GM21360 (cell line): Measurements from ENCODE around the gene HRH3.

Experiments
- ATAC-seq: cut with Tn5 transposase; IDR thresholded peaks from one replicate; pipeline ENCODE4 v1.9.1; 2021; ENCODE audit warnings: mild to moderate bottlenecking, moderate library complexity; ENCODE audit not compliant: unreplicated experiment

Gene HRH3

GRCh38 chr20:62244644-62245108 lies 24.6 kb upstream of the HRH3 start:
- ATAC-seq = no peak

DNA sequence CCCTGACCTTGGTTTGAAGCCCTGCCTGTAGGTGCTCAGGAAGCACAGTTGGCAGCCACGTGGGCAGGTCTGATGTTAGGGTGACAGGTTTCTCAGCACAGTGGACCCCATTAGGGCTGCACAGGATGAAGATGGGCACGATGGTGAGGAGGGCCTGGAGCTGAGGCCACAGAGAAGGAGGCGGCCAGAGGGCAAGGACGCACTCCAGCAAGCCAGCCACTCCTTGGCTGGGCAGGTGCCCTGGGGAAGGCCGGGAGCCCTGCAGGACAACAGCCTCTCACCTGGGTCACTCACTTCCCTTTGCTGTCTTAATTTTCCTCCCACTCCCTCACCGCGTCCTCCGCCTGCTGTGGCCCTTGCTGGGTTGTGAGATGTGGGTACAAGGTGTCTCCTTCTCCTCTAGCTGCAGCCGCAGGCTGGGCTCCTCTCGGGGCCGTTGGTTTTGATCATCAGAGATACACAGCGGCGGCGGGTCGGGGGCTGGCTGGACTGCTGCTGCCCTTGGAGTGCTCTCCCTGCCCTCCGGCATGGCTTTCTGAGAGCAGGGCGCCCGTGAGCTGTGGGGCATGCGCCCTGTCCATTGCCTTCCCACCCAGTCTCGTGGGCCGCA lies 23.9 kb upstream of the HRH3 start:
- no peak for ATAC-seq

DNA sequence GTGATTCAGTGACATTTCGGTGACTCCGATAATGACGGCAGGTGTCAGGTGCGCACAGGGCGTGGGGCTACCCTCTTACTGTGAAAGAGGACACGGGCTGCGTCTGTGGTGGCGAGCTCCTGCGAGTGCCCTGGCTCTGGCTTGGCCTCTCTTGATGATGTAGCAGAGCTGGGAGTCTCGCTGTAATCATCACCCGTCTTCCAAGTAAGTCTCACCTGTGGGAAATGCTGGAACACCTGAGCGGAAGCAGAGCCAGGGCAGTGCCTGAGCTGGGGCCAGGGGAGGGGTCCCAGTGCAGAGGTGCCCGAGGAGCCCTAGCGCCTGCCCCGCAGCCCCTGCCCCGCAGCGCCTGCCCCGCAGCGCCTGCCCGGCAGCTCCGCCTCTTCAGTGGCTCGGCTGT lies 23.0 kb upstream of the HRH3 start:
- ATAC-seq = no peak

- no peak for ATAC-seq
Observed at GRCh38 chr20:62242176-62242575, 22.1 kb upstream of the HRH3 start.

GRCh38 chr20:62241506-62241905 lies 21.4 kb upstream of the HRH3 start:
- no peak for ATAC-seq

DNA sequence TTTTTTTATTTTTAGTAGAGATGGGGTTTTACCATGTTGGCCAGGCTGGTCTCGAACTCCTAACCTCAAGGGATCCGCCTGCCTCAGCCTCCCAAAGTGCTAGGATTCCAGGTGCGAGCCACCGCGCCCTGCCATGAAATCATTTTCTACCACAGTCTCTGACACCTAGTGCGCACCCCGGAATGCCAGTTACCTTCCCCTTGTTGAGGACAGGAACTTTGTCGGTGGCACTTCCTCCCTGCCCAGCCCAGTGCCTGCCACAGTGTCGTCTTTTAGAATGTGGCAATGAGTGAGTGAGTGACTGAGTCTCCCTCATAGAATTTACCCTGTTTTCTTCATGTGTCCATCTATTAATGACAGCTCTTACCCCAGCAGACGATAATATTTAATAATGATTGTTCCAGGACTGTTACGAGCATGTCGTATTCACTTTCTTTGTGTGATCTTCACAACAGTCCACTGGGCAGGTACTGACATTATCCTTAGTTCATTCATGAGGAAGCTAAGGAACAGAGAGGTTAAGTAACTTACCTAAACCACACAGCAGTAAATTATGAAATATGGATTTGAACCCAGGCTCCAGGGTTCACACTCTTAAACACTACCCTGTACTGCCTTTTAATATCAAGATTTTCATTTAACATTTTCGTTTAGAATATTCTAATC lies 20.1 kb upstream of the HRH3 start:
- no peak for ATAC-seq

- no peak for ATAC-seq
Observed at GRCh38 chr20:62239278-62239879, 19.3 kb upstream of the HRH3 start.

DNA sequence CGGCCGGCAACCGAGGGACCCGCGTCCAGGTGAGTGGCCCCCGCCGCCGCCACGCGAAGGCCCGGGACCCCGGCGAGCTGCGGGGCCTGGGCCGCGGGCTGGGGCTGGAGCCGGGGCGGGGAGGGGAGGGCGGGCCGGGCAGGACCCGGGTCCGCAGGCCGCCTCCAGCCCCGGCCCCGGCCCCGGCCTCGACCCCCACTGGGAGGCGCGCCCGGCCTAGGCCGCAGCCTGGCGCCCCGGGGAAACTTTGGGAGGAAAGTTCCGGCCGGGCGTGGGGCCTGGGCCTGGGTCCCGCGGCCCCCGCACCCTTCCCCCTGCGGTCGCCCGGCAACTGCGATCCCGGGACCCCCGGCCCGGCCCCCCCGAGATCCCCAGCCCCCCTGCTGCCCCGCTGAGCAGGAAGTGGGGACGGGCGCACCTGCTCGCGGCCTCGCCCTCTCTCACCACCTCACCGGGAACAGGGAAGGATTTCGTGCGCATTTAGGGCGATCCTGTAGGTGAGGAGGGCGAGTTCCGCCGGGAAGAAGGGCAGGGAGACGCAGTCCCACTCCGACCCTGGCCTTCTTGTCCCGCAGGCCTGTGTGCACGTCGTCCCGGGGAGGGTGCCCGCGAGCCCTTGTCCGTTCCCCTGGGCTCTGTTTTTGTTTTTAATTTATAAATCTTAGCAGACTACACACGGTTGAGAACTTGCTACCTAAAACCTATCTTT lies 18.6 kb upstream of the HRH3 start:
- ATAC-seq = no peak

GRCh38 chr20:62237801-62238568 lies 17.9 kb upstream of the HRH3 start, which contains the start of gene OSBPL2:
TSS of gene OSBPL2 (plus strand) at chr20:62238521. CDS start at chr20:62256185, 17,664 bp downstream.
- ATAC-seq = peak; percentile 95

DNA sequence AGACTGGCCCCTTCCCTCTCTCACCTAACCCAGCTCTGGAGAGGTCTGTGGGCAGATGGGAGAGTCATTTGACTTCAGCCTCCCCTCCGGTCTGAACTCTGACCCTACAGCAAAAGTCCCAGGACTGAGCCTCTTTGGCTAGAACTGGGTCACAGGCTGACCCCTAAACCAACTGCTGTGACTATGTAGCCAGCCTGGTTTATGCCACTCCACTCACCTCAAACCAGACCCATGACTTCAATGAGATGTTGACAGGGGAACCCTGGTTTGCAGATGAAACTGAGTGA lies 17.4 kb upstream of the HRH3 start:
- no peak for ATAC-seq

DNA sequence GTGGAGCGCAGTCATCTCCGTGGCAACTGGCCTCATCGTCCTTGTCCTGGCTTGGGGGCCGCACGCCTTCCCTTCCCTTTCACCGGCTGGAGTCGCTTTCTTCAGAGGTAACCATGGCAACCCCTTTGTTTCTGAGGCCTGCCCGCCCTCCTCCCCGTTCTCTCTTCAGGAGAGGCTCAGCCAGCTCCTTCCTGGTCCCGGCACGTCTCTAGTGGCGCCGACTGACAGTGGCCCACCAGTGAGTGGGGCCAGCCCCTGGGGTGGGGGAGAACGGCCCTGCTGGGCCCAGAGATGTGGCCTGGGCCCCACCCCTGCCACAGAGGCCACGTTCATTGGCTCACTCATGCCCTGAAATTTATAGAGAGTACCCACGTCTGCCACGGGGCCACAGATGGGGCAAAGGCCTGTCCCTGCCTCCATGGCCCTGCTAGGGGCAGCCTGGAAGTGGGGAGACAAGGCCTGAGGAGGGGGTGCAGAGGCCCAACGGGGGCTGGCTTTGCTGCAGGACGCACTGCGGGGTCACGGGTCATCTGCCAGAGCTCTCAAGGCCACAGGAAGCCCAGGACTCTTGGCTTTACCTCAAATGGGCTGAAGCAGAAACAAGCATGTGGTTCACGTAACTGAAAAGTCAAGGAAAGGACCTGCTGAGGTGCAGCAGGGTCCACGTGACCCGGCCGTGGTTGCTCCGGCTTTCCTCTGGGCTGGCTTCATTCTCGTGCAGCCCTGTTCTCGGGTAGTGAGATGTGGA lies 16.9 kb upstream of the HRH3 start:
- ATAC-seq = no peak

DNA sequence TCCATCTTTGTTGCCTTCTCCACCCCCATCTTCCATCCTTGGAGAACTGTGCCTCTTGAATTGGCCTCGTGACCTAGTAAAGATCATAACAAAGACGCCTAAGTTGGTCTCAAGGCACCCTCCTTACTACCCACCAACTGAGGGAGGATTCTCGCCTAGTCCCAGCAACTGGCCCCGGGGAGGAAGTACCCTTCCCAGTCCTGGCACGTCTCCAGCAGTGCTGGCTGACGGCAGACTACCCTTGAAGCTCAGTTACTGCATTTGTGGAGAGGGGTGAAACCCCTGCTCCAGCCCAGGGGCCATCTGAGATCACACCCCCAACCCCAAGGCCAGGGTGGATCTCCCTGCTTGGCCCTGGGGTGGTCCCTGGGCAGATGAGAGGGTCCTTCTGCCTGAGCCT lies 16.1 kb upstream of the HRH3 start:
- no peak for ATAC-seq

- no peak for ATAC-seq
Observed at GRCh38 chr20:62235777-62236157, 15.7 kb upstream of the HRH3 start.

DNA sequence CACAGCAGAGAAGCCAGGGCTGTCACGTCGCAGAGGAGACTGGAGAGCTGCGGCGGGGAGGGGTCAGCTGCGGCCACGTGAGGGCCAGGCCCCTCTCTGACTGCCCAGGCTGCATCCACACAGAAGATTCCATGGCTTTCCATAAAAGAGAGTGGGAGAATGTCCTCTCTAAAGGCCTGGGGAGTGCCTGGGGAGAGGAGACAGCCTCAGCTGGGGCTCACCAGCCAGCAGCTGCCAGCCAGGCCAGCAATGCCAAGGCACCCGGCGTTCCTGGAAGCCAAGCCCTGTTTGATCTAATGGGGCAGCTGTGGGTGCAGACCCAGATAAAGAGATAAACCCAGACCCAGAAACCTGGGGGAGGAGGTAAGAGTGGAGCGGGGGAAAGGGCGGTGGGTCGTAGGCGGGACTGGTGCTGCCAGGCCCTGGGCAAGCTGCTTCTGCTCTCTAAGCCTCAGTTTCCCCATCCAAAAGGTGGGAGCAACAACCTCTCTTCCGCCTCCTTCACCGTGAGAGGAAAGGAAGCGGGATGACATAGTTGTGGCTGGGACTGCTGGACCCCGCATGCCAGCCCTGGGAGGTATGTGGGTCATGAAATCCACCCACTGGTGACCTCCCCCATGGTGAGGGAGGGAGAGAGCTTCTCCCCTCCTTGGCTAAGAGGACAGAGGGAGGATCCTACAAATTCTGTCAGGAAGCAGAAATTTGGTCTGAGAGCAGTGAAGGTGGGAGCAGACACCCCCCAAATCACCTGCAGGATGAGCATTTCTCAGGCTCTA lies 15.1 kb upstream of the HRH3 start:
- no peak for ATAC-seq

- ATAC-seq = no peak
Observed at GRCh38 chr20:62234339-62234738, 14.3 kb upstream of the HRH3 start.

- no peak for ATAC-seq
Observed at GRCh38 chr20:62233684-62234083, 13.6 kb upstream of the HRH3 start.

GRCh38 chr20:62232770-62233645 lies 12.9 kb upstream of the HRH3 start:
- ATAC-seq = no peak

DNA sequence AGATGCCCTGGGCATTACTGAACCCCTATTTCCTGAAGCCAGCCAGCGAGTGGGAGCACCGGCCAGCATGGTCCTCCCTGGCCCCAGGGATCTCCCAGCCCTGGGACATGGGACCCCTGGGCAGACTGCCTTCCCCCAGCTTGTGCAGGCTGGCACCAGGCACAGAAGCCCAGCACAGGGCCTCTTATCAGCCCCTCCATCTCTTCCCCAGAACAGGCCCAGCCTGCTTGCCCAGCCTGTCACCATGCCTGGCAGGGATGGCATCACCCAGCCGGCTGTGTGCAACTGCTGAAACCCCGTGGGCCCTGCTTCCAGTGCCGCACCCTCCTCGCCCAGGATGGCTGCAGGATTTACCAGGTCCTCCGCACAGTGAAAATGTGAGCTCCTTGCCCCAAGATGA lies 12.1 kb upstream of the HRH3 start:
- no peak for ATAC-seq

- no peak for ATAC-seq
Observed at GRCh38 chr20:62231292-62231691, 11.2 kb upstream of the HRH3 start.
